Upper lobe of left lung (tissue), 4 donors: ENCODE measurements around the gene RPS3A.

ENCODE experiments used
- CTCF ChIP-seq, 6 experiments: fragments of 450-650 bp in 4 of 6; fragments of 200-600 bp in 2 of 6; sonication (generic) in 2 of 6; IDR thresholded peaks; one replicate each; pipeline ENCODE4 v1.5.1; 2016 to 2019; ENCODE audit warnings: antibody characterized with exemption in 6 of 6
- EP300 ChIP-seq, 4 donors: sonication (generic); formaldehyde crosslinking; IDR thresholded peaks; one replicate each; pipeline ENCODE4 v1.5.1; 2017; ENCODE audit warnings: antibody characterized with exemption in 4 of 4, control low read depth in 2 of 4
- POLR2AphosphoS5 ChIP-seq, 2 donors: sonication (generic); formaldehyde crosslinking; IDR thresholded peaks; one replicate each; pipeline ENCODE4 v1.5.1; 2017; ENCODE audit warnings: antibody characterized with exemption in 2 of 2

GRCh38 chr4:151099976-151100417 is 569 bp downstream of the RPS3A start:
- TF ChIP-seq EP300 (IDR thresholded peaks at IDR 0.05) = no peak
- TF ChIP-seq POLR2AphosphoS5 (IDR thresholded peaks at IDR 0.05) = no peak
- no peak for TF ChIP-seq CTCF (IDR thresholded peaks at IDR 0.05)
